Measurements from ENCODE around the gene HIC1. TPM values are rescaled to one million over a fixed set of nuclear protein-coding genes. Genes with fewer than 3 reads are reported as not detected.

Gene HIC1
- total RNA-seq, 1 donor from 2014 or later, result 21.6 TPM

GRCh38 chr17:2089021-2089422 is 34.1 kb downstream of the HIC1 start:
- Mint-ChIP-seq H3K4me3 (peak overlapping the region; percentile 76), H3K27ac (peak overlapping the region; percentile 84), H3K36me3 (peaks cover 13% of the 10 kb centered on the region), H3K4me1 (ENCODE audit: unreplicated experiment) (peaks cover 69% of the 10 kb centered on the region), H3K27me3 (no peaks in the 10 kb centered on the region), H3K9me3 (no peaks in the 10 kb centered on the region)
- DNase-seq (ENCODE audit: extremely low spot score, unreplicated experiment), result no peak
- TF ChIP-seq CTCF (conservative IDR thresholded peaks at IDR 0.05), result no peak

- no peak overlapping the region for H3K4me3 Mint-ChIP-seq
- no peak overlapping the region for H3K27ac Mint-ChIP-seq
- no peaks in the 10 kb centered on the region for H3K9me3 Mint-ChIP-seq
These were observed 35.3 kb downstream of the HIC1 start for GRCh38 chr17:2090210-2090641.

GRCh38 chr17:2090804-2091534 is 36.1 kb downstream of the HIC1 start:
- DNase-seq (ENCODE audit: extremely low spot score, unreplicated experiment), result no peak
- peaks cover 60% of the 10 kb centered on the region for H3K4me1 Mint-ChIP-seq (ENCODE audit: unreplicated experiment)
- H3K9me3 Mint-ChIP-seq, result no peaks in the 10 kb centered on the region
- peak; percentile 57 for TF ChIP-seq CTCF (conservative IDR thresholded peaks at IDR 0.05)
- H3K4me3 Mint-ChIP-seq, result peak overlapping the region; percentile 58
- H3K27me3 Mint-ChIP-seq, result no peaks in the 10 kb centered on the region
- peaks cover 9% of the 10 kb centered on the region for H3K36me3 Mint-ChIP-seq
- peak overlapping the region; percentile 76 for H3K27ac Mint-ChIP-seq

More at GRCh38 chr17:2090210-2090641, 35.3 kb downstream of the HIC1 start:
- Mint-ChIP-seq H3K27me3 (no peaks in the 10 kb centered on the region), H3K4me1 (ENCODE audit: unreplicated experiment) (peaks cover 61% of the 10 kb centered on the region), H3K36me3 (peaks cover 9% of the 10 kb centered on the region)
- TF ChIP-seq CTCF (conservative IDR thresholded peaks at IDR 0.05), result no peak
- no peak for DNase-seq (ENCODE audit: extremely low spot score, unreplicated experiment)

- H3K9me3 Mint-ChIP-seq, result no peaks in the 10 kb centered on the region
- H3K27ac Mint-ChIP-seq, result peak overlapping the region; percentile 46
- no peaks in the 10 kb centered on the region for H3K27me3 Mint-ChIP-seq
- DNase-seq (ENCODE audit: extremely low spot score, unreplicated experiment), result no peak
- H3K36me3 Mint-ChIP-seq, result peaks cover 9% of the 10 kb centered on the region
- H3K4me3 Mint-ChIP-seq, result peak overlapping the region; percentile 33
- H3K4me1 Mint-ChIP-seq (ENCODE audit: unreplicated experiment), result peaks cover 56% of the 10 kb centered on the region
- TF ChIP-seq CTCF (conservative IDR thresholded peaks at IDR 0.05), result peak; percentile 18
These were observed 37.4 kb downstream of the HIC1 start for GRCh38 chr17:2092253-2092652.

- TF ChIP-seq CTCF (conservative IDR thresholded peaks at IDR 0.05), result no peak
- Mint-ChIP-seq H3K27me3 (no peaks in the 10 kb centered on the region), H3K36me3 (peaks cover 8% of the 10 kb centered on the region), H3K27ac (peak overlapping the region; percentile 91), H3K4me3 (no peak overlapping the region), H3K4me1 (ENCODE audit: unreplicated experiment) (peaks cover 49% of the 10 kb centered on the region), H3K9me3 (no peaks in the 10 kb centered on the region)
- DNase-seq (ENCODE audit: extremely low spot score, unreplicated experiment), result no peak
These were observed 38.4 kb downstream of the HIC1 start for GRCh38 chr17:2093349-2093748.

Data from type B pancreatic cell (in vitro differentiated cells).